K562 (cell line): ENCODE data around the gene HECW1. TPM values are rescaled to one million over a fixed set of nuclear protein-coding genes. Genes with fewer than 3 reads are reported as not detected.

Experiments used
- ARID2 ChIP-seq: fragments of 450-650 bp; IDR thresholded peaks from 2 replicates; pipeline ENCODE4 v1.6.1; 2017; ENCODE audit warnings: antibody characterized with exemption, mild to moderate bottlenecking
- EHMT2 ChIP-seq: fragments of 450-650 bp; IDR thresholded peaks from 2 replicates; pipeline ENCODE4 v1.6.1; 2018; ENCODE audit warnings: antibody characterized with exemption
- HINFP ChIP-seq: fragments of 450-650 bp; conservative IDR thresholded peaks from 2 replicates; pipeline ENCODE4 v1.6.1; 2016; ENCODE audit warnings: missing genetic modification characterization, low read depth, mild to moderate bottlenecking, control low read depth, missing compliant biosample characterization
- ILF3 ChIP-seq: fragments of 450-650 bp; IDR thresholded peaks from 2 replicates; pipeline ENCODE4 v1.6.1; 2018; ENCODE audit warnings: antibody characterized with exemption, mild to moderate bottlenecking, moderate library complexity, borderline replicate concordance
- MECOM ChIP-seq: fragments of 250-450 bp; sonication (Bioruptor Pico); IDR thresholded peaks from 2 replicates; pipeline ENCODE4 v1.8.0; 2022; ENCODE audit warnings: inconsistent platforms
- MTA1 ChIP-seq: fragments of 450-650 bp; IDR thresholded peaks from 2 replicates; pipeline ENCODE4 v1.6.1; 2017; ENCODE audit warnings: borderline replicate concordance
- NFATC3 ChIP-seq: fragments of 450-650 bp; IDR thresholded peaks from 2 replicates; pipeline ENCODE4 v1.6.1; 2017; ENCODE audit warnings: mild to moderate bottlenecking
- NR2F6 ChIP-seq: fragments of 450-650 bp; formaldehyde crosslinking; IDR thresholded peaks from 2 replicates; pipeline ENCODE4 v1.4.0; 2020; ENCODE audit warnings: mild to moderate bottlenecking
- NRF1 ChIP-seq, 2 experiments: fragments of 450-650 bp; IDR thresholded peaks in 1 of 2; conservative IDR thresholded peaks in 1 of 2; 2 replicates each; pipeline ENCODE4 v1.6.1; 2014; ENCODE audit warnings: mild to moderate bottlenecking in 2 of 2
- PPARD ChIP-seq: fragments of 250-450 bp; sonication (Bioruptor Pico); IDR thresholded peaks from 2 replicates; pipeline ENCODE4 v1.8.0; 2022; ENCODE audit warnings: inconsistent platforms, mild to moderate bottlenecking, moderate library complexity
- PURB ChIP-seq: sonication (generic); formaldehyde crosslinking; IDR thresholded peaks from 2 replicates; pipeline ENCODE4 v1.9.0; 2021; ENCODE audit warnings: low read depth, mild to moderate bottlenecking, missing genetic modification reagents
- RCOR1 ChIP-seq, 2 experiments: IDR thresholded peaks; 2 replicates each; pipeline ENCODE4 v1.6.1; 2012; ENCODE audit warnings: low read depth in 2 of 2, low read length in 2 of 2, borderline replicate concordance in 1 of 2, improper control_type of control experiment in 1 of 2
- TRIM28 ChIP-seq: fragments of 450-650 bp; IDR thresholded peaks from 2 replicates; pipeline ENCODE4 v1.6.1; 2017
- YBX1 ChIP-seq: fragments of 450-650 bp; IDR thresholded peaks from 2 replicates; pipeline ENCODE4 v1.7.1; 2016; ENCODE audit warnings: mild to moderate bottlenecking
- ZNF274 ChIP-seq: IDR thresholded peaks from 2 replicates; pipeline ENCODE4 v1.6.1; 2011; ENCODE audit warnings: low read depth, mild to moderate bottlenecking, low read length, moderate library complexity, borderline replicate concordance
- ZNF384 ChIP-seq: IDR thresholded peaks from 2 replicates; pipeline ENCODE4 v1.6.1; 2012; ENCODE audit warnings: low read depth, low read length, improper control_type of control experiment
- ZNF511 ChIP-seq: sonication (generic); formaldehyde crosslinking; IDR thresholded peaks from 2 replicates; pipeline ENCODE4 v1.8.0; 2022; ENCODE audit warnings: mild to moderate bottlenecking, missing genetic modification reagents
- ZNF696 ChIP-seq: fragments of 250-450 bp; sonication (Bioruptor Pico); conservative IDR thresholded peaks from 2 replicates; pipeline ENCODE4 v1.4.0; 2020; ENCODE audit warnings: mild to moderate bottlenecking, moderate library complexity
- polyA plus RNA-seq, 8 experiments: library from polyadenylated mRNA; depleted of rRNA in 4 of 8; stranded (reverse) in 5 of 8; unstranded in 3 of 8; fragments of >200 nt; fragmentation: Nextera tagmentation in 2 of 8; fragmentation: Illumina TruSeq in 1 of 8; extraction: Ambion mirVana in 2 of 8; extraction: Trizol in 1 of 8; gene quantifications; 2 replicates each; pipeline versions ENCODE4 v1.2.1 to v1.2.3, GENCODE V29; 2011 to 2014; ENCODE audit warnings: inconsistent platforms in 1 of 8, missing spikeins in 1 of 8
- total RNA-seq, 7 experiments: library from RNA; depleted of rRNA in 6 of 7; stranded (reverse); fragments of >200 nt in 6 of 7; fragmentation: Illumina TruSeq in 2 of 7; extraction: Trizol in 2 of 7; gene quantifications; 2 replicates each; pipeline versions ENCODE4 v1.2.1 to v1.2.3, GENCODE V29; 2011 to 2021; ENCODE audit warnings: low replicate concordance in 1 of 7
- TF ChIP-seq, protein P1 (sequence below): fragments of 250-450 bp; sonication (Bioruptor Pico); IDR thresholded peaks from 2 replicates; pipeline ENCODE4 v1.9.0; 2021; ENCODE audit warnings: mild to moderate bottlenecking
- TF ChIP-seq, protein P2 (sequence below), 2 experiments: fragments of 450-650 bp; IDR thresholded peaks; 2 replicates each; pipeline ENCODE4 v1.6.1; 2018; ENCODE audit warnings: mild to moderate bottlenecking in 2 of 2, low read depth in 1 of 2; ENCODE audit not compliant: partially characterized antibody in 2 of 2
- TF ChIP-seq, protein P3 (sequence below): fragments of 450-650 bp; formaldehyde crosslinking; IDR thresholded peaks from 2 replicates; pipeline ENCODE4 v1.4.0; 2020; ENCODE audit warnings: mild to moderate bottlenecking, moderate library complexity

The HECW1 gene
- total and polyA plus RNA-seq, 9 of the 15 experiments (the other 6 are each of a cell fraction or from before 2014, with no cell fraction given): 0.07 to 0.31 (median 0.13) TPM; not detected in 4

- TF ChIP-seq HINFP (tag) (no peak), ZNF384 (peak; percentile 34; the same call in 1 of the 2 replicates), PURB (CRISPR knock-in tag) (no peak), ZNF696 (no peak), TRIM28 (no peak), ZNF511 (CRISPR knock-in tag) (no peak), RCOR1 (IDR thresholded peaks at IDR 0.05; ENCODE audit: borderline replicate concordance in 1 of 2, low read depth in 2 of 2, low read length in 2 of 2) (peak in 1 of 2 experiments; percentile 42; a peak in 1 of 4 replicates), ARID2 (peak; percentile 75), MTA1 (no peak), PPARD (CRISPR knock-in tag) (no peak), EHMT2 (no peak), MECOM (CRISPR knock-in tag) (no peak), YBX1 (no peak), NR2F6 (no peak), NRF1 (conservative IDR thresholded peaks at IDR 0.05 in 1 of 2, IDR thresholded peaks at IDR 0.05 in 1 of 2) (peak; percentile 78 to 81), NFATC3 (no peak), ILF3 (no peak), ZNF274 (no peak)
- TF ChIP-seq, protein P1, sequence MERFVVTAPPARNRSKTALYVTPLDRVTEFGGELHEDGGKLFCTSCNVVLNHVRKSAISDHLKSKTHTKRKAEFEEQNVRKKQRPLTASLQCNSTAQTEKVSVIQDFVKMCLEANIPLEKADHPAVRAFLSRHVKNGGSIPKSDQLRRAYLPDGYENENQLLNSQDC (CRISPR knock-in tag): no peak
- TF ChIP-seq, protein P2, sequence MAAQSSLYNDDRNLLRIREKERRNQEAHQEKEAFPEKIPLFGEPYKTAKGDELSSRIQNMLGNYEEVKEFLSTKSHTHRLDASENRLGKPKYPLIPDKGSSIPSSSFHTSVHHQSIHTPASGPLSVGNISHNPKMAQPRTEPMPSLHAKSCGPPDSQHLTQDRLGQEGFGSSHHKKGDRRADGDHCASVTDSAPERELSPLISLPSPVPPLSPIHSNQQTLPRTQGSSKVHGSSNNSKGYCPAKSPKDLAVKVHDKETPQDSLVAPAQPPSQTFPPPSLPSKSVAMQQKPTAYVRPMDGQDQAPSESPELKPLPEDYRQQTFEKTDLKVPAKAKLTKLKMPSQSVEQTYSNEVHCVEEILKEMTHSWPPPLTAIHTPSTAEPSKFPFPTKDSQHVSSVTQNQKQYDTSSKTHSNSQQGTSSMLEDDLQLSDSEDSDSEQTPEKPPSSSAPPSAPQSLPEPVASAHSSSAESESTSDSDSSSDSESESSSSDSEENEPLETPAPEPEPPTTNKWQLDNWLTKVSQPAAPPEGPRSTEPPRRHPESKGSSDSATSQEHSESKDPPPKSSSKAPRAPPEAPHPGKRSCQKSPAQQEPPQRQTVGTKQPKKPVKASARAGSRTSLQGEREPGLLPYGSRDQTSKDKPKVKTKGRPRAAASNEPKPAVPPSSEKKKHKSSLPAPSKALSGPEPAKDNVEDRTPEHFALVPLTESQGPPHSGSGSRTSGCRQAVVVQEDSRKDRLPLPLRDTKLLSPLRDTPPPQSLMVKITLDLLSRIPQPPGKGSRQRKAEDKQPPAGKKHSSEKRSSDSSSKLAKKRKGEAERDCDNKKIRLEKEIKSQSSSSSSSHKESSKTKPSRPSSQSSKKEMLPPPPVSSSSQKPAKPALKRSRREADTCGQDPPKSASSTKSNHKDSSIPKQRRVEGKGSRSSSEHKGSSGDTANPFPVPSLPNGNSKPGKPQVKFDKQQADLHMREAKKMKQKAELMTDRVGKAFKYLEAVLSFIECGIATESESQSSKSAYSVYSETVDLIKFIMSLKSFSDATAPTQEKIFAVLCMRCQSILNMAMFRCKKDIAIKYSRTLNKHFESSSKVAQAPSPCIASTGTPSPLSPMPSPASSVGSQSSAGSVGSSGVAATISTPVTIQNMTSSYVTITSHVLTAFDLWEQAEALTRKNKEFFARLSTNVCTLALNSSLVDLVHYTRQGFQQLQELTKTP (IDR thresholded peaks at IDR 0.05; ENCODE audit: low read depth in 1 of 2, partially characterized antibody in 2 of 2): no peak
- TF ChIP-seq, protein P3, sequence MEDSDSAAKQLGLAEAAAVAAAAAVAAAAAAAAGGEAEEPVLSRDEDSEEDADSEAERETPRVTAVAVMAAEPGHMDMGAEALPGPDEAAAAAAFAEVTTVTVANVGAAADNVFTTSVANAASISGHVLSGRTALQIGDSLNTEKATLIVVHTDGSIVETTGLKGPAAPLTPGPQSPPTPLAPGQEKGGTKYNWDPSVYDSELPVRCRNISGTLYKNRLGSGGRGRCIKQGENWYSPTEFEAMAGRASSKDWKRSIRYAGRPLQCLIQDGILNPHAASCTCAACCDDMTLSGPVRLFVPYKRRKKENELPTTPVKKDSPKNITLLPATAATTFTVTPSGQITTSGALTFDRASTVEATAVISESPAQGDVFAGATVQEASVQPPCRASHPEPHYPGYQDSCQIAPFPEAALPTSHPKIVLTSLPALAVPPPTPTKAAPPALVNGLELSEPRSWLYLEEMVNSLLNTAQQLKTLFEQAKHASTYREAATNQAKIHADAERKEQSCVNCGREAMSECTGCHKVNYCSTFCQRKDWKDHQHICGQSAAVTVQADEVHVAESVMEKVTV (CRISPR knock-in tag): peak; percentile 89
Measured at GRCh38 chr7:43582503-43583423, 470.3 kb downstream of the HECW1 start, which contains the start of gene STK17A (continued).
